Liver (tissue), 9 donors: ENCODE measurements around the gene VIM. TPM values are rescaled to one million over a fixed set of nuclear protein-coding genes. Genes with fewer than 3 reads are reported as not detected.

Experiments
- DNase-seq: peaks from one replicate; pipeline ENCODE4 v3.0.0-alpha.2; 2017; ENCODE audit warnings: low spot score
- H3K27ac ChIP-seq, 2 donors: one replicate each; pipeline ENCODE4 v1.7.0; 2013; ENCODE audit warnings: inconsistent platforms in 2 of 2, low read length in 2 of 2, control low read depth in 1 of 2, low read depth in 1 of 2, mild to moderate bottlenecking in 1 of 2
- H3K27me3 ChIP-seq, 4 donors: one replicate each; pipeline versions ENCODE4 v1.6.1 to v1.7.0; 2013; ENCODE audit warnings: low read length in 3 of 4, inconsistent platforms in 1 of 4, mild to moderate bottlenecking in 1 of 4, moderate library complexity in 1 of 4; ENCODE audit not compliant: control insufficient read depth in 4 of 4, insufficient read depth in 4 of 4
- H3K36me3 ChIP-seq, 4 donors: one replicate each; pipeline versions ENCODE4 v1.6.1 to v1.7.0; 2013; ENCODE audit warnings: low read length in 3 of 4, mild to moderate bottlenecking in 3 of 4, low read depth in 1 of 4, moderate library complexity in 1 of 4; ENCODE audit not compliant: control insufficient read depth in 4 of 4, insufficient read depth in 3 of 4
- H3K4me1 ChIP-seq, 4 donors: one replicate each; pipeline versions ENCODE4 v1.6.1 to v1.7.0; 2013; ENCODE audit warnings: low read length in 3 of 4, mild to moderate bottlenecking in 3 of 4, moderate library complexity in 1 of 4; ENCODE audit not compliant: control insufficient read depth in 4 of 4, insufficient read depth in 4 of 4
- H3K4me3 ChIP-seq, 3 donors: one replicate each; pipeline versions ENCODE4 v1.6.1 to v1.7.0; 2013; ENCODE audit warnings: low read length in 3 of 3, control low read depth in 1 of 3, low read depth in 1 of 3, mild to moderate bottlenecking in 1 of 3
- H3K9ac ChIP-seq, 2 donors: one replicate each; pipeline ENCODE4 v1.7.0; 2013; ENCODE audit warnings: low read length in 2 of 2, mild to moderate bottlenecking in 2 of 2, moderate library complexity in 2 of 2, control low read depth in 1 of 2, low read depth in 1 of 2
- H3K9me3 ChIP-seq, 4 donors: one replicate each; pipeline versions ENCODE4 v1.6.1 to v1.7.0; 2013; ENCODE audit warnings: low read length in 3 of 4; ENCODE audit not compliant: control insufficient read depth in 4 of 4
- EGR1 ChIP-seq, 2 donors: IDR thresholded peaks; 2 replicates each; pipeline ENCODE4 v1.6.1; 2016 to 2018; ENCODE audit warnings: antibody characterized with exemption in 2 of 2, low read depth in 2 of 2
- FOXA2 ChIP-seq: IDR thresholded peaks from 2 replicates; pipeline ENCODE4 v1.6.1; 2016; ENCODE audit warnings: antibody characterized with exemption
- GABPA ChIP-seq, 2 donors: IDR thresholded peaks in 1 of 2; conservative IDR thresholded peaks in 1 of 2; 2 replicates each; pipeline ENCODE4 v1.6.1; 2016; ENCODE audit warnings: antibody characterized with exemption in 2 of 2, mild to moderate bottlenecking in 1 of 2, moderate library complexity in 1 of 2
- HNF4A ChIP-seq, 2 donors: conservative IDR thresholded peaks; 2 replicates each; pipeline ENCODE4 v1.6.1; 2016; ENCODE audit warnings: antibody characterized with exemption in 2 of 2, mild to moderate bottlenecking in 2 of 2
- HNF4G ChIP-seq: IDR thresholded peaks from 2 replicates; pipeline ENCODE4 v1.6.1; 2016; ENCODE audit warnings: antibody characterized with exemption
- JUND ChIP-seq, 2 donors: IDR thresholded peaks; 2 replicates each; pipeline ENCODE4 v1.6.1; 2016; ENCODE audit warnings: antibody characterized with exemption in 2 of 2
- NR2F2 ChIP-seq: IDR thresholded peaks from 2 replicates; pipeline ENCODE4 v1.6.1; 2016; ENCODE audit warnings: antibody characterized with exemption
- RAD21 ChIP-seq, 2 donors: IDR thresholded peaks; 2 replicates each; pipeline ENCODE4 v1.6.1; 2016; ENCODE audit warnings: antibody characterized with exemption in 2 of 2, mild to moderate bottlenecking in 2 of 2
- RXRA ChIP-seq, 2 donors: IDR thresholded peaks; 2 replicates each; pipeline ENCODE4 v1.6.1; 2017 to 2018; ENCODE audit warnings: antibody characterized with exemption in 2 of 2, mild to moderate bottlenecking in 1 of 2
- SP1 ChIP-seq: IDR thresholded peaks from 2 replicates; pipeline ENCODE4 v1.6.1; 2018; ENCODE audit warnings: antibody characterized with exemption, mild to moderate bottlenecking
- TAF1 ChIP-seq: conservative IDR thresholded peaks from 2 replicates; pipeline ENCODE4 v1.6.1; 2016; ENCODE audit warnings: antibody characterized with exemption, mild to moderate bottlenecking
- YY1 ChIP-seq: IDR thresholded peaks from 2 replicates; pipeline ENCODE4 v1.6.1; 2016; ENCODE audit warnings: antibody characterized with exemption, mild to moderate bottlenecking
- WGBS: extraction: QIAGEN DNeasy Blood & Tissue Kit; methylation state at CpG from one replicate; pipeline ENCODE4 v1.1.7; 2013; 5-methylcytosine and 5-hydroxymethylcytosine counted together
- polyA plus RNA-seq, 2 donors: library from polyadenylated mRNA; stranded (reverse) in 1 of 2; unstranded in 1 of 2; fragments of 200-250 nt in 1 of 2; fragments of >200 nt in 1 of 2; fragmentation: Nextera tagmentation in 1 of 2; extraction: Ambion mirVana in 1 of 2; gene quantifications; one replicate each; pipeline versions ENCODE4 v1.2.1 to v1.2.3, GENCODE V29; 2013 to 2015
- total RNA-seq, 2 donors: library from RNA; depleted of rRNA; stranded (reverse); fragments of >200 nt; gene quantifications; one replicate each; pipeline ENCODE4 v1.2.3, GENCODE V29; 2014
- TF ChIP-seq, protein P1 (sequence below): IDR thresholded peaks from 2 replicates; pipeline ENCODE4 v1.6.1; 2016; ENCODE audit warnings: antibody characterized with exemption
- TF ChIP-seq, protein P2 (sequence below): fragments of 150-350 bp; IDR thresholded peaks from 2 replicates; pipeline ENCODE4 v1.5.1; 2017; ENCODE audit warnings: improper control_type of control experiment, low read depth, low read length; ENCODE audit not compliant: missing input control
- TF ChIP-seq, protein P3 (sequence below): IDR thresholded peaks from 2 replicates; pipeline ENCODE4 v1.6.1; 2016; ENCODE audit warnings: antibody characterized with exemption
- TF ChIP-seq, protein P4 (sequence below): IDR thresholded peaks from 2 replicates; pipeline ENCODE4 v1.6.1; 2016; ENCODE audit warnings: antibody characterized with exemption, mild to moderate bottlenecking
- TF ChIP-seq, protein P5 (sequence below): IDR thresholded peaks from 2 replicates; pipeline ENCODE4 v1.6.1; 2016; ENCODE audit warnings: antibody characterized with exemption
- donor health status: healthy.
- donor health status: healthy.
- donor health status: healthy.
- donor health status: healthy.
- donor health status: healthy.

The VIM gene
- total and polyA plus RNA-seq, 4 donors: 42.5 to 212 (median 100) TPM

DNA sequence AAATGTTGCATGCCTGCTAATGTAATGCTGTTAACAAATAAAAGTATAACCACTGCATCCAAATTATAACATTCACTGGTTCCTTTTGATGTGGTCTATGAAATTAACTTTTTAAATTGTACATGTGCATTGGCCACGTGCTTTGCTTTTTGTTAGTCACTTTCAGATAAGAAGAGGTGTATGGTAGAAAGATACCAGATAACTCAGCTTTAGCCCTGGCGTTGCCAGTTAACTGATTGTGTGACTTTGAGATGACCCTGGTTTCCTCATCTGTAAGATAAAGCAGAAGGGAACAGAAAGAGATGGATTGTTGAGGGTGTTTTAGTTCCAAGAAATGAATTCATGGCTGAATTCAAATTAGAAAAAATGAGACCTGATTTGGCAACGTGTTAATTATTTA, 24.6 kb upstream of the VIM start (continued):
- TF ChIP-seq, protein P1, sequence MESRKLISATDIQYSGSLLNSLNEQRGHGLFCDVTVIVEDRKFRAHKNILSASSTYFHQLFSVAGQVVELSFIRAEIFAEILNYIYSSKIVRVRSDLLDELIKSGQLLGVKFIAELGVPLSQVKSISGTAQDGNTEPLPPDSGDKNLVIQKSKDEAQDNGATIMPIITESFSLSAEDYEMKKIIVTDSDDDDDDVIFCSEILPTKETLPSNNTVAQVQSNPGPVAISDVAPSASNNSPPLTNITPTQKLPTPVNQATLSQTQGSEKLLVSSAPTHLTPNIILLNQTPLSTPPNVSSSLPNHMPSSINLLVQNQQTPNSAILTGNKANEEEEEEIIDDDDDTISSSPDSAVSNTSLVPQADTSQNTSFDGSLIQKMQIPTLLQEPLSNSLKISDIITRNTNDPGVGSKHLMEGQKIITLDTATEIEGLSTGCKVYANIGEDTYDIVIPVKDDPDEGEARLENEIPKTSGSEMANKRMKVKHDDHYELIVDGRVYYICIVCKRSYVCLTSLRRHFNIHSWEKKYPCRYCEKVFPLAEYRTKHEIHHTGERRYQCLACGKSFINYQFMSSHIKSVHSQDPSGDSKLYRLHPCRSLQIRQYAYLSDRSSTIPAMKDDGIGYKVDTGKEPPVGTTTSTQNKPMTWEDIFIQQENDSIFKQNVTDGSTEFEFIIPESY: no peak

DNA sequence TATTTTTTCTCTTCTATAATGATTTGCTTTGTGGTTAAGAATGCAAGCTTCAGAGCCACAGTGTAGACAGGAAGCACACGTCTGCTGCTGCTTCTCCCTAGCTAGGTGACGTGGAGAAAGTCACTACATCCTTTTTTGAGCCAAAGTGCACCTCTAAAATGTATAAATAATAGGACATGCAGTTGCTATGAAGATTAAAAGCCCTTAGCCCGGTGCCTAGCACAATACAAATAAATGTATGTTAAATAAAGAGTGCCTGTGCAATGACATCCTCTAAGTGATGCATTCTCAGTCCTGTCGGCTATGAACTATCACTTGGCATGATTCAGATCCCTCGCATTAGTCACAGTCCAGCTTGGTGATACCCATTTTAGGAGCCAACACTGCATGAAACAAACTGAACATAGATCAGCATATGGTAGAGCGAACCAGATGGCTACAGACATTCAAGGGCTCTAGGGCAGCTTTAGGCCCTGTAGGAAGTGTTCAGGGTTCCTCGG, 21.8 kb upstream of the VIM start:
- Histone ChIP-seq H3K4me1 (peaks cover 0 to 2% (median 0%) of the 10 kb centered on the region in 4 donors), H3K27ac (no peak overlapping the region), H3K9me3 (no peaks in the 10 kb centered on the region), H3K27me3 (no peaks in the 10 kb centered on the region), H3K36me3 (no peaks in the 10 kb centered on the region), H3K9ac (no peak overlapping the region), H3K4me3 (no peak overlapping the region)
- WGBS: 71% methylated on average over 7 of the region's 7 CpGs
- DNase-seq: no peak
- TF ChIP-seq JUND (IDR thresholded peaks at IDR 0.05) (no peak), RAD21 (IDR thresholded peaks at IDR 0.05) (no peak), RXRA (IDR thresholded peaks at IDR 0.05) (no peak), FOXA2 (no peak), SP1 (no peak), HNF4G (no peak), NR2F2 (no peak), EGR1 (IDR thresholded peaks at IDR 0.05; ENCODE audit: low read depth in 2 of 2) (no peak), YY1 (no peak), HNF4A (conservative IDR thresholded peaks at IDR 0.05) (no peak), TAF1 (no peak), GABPA (IDR thresholded peaks at IDR 0.05 in 1 of 2, conservative IDR thresholded peaks at IDR 0.05 in 1 of 2) (no peak)
- TF ChIP-seq, protein P2, sequence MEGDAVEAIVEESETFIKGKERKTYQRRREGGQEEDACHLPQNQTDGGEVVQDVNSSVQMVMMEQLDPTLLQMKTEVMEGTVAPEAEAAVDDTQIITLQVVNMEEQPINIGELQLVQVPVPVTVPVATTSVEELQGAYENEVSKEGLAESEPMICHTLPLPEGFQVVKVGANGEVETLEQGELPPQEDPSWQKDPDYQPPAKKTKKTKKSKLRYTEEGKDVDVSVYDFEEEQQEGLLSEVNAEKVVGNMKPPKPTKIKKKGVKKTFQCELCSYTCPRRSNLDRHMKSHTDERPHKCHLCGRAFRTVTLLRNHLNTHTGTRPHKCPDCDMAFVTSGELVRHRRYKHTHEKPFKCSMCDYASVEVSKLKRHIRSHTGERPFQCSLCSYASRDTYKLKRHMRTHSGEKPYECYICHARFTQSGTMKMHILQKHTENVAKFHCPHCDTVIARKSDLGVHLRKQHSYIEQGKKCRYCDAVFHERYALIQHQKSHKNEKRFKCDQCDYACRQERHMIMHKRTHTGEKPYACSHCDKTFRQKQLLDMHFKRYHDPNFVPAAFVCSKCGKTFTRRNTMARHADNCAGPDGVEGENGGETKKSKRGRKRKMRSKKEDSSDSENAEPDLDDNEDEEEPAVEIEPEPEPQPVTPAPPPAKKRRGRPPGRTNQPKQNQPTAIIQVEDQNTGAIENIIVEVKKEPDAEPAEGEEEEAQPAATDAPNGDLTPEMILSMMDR: no peak
- TF ChIP-seq, protein P1: no peak
- TF ChIP-seq, protein P3, sequence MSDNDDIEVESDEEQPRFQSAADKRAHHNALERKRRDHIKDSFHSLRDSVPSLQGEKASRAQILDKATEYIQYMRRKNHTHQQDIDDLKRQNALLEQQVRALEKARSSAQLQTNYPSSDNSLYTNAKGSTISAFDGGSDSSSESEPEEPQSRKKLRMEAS: no peak
- TF ChIP-seq, protein P4, sequence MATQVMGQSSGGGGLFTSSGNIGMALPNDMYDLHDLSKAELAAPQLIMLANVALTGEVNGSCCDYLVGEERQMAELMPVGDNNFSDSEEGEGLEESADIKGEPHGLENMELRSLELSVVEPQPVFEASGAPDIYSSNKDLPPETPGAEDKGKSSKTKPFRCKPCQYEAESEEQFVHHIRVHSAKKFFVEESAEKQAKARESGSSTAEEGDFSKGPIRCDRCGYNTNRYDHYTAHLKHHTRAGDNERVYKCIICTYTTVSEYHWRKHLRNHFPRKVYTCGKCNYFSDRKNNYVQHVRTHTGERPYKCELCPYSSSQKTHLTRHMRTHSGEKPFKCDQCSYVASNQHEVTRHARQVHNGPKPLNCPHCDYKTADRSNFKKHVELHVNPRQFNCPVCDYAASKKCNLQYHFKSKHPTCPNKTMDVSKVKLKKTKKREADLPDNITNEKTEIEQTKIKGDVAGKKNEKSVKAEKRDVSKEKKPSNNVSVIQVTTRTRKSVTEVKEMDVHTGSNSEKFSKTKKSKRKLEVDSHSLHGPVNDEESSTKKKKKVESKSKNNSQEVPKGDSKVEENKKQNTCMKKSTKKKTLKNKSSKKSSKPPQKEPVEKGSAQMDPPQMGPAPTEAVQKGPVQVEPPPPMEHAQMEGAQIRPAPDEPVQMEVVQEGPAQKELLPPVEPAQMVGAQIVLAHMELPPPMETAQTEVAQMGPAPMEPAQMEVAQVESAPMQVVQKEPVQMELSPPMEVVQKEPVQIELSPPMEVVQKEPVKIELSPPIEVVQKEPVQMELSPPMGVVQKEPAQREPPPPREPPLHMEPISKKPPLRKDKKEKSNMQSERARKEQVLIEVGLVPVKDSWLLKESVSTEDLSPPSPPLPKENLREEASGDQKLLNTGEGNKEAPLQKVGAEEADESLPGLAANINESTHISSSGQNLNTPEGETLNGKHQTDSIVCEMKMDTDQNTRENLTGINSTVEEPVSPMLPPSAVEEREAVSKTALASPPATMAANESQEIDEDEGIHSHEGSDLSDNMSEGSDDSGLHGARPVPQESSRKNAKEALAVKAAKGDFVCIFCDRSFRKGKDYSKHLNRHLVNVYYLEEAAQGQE: no peak
- TF ChIP-seq, protein P5, sequence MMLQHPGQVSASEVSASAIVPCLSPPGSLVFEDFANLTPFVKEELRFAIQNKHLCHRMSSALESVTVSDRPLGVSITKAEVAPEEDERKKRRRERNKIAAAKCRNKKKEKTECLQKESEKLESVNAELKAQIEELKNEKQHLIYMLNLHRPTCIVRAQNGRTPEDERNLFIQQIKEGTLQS: no peak
